ENCODE measurements around the gene LARP4B.

The LARP4B gene

GRCh38 chr10:860519-860918, 71.0 kb downstream of the LARP4B start:
- H3K27ac ChIP-seq (ENCODE audit: low read depth, low read length), result no peak overlapping the region
- peaks cover 60% of the 10 kb centered on the region for H3K36me3 ChIP-seq (ENCODE audit: insufficient read depth, low read length)
- 95% methylated on average over 4 of the region's 4 CpGs for WGBS
- H3K9ac ChIP-seq (ENCODE audit: low read depth, low read length), result no peak overlapping the region
- H3K27me3 ChIP-seq (ENCODE audit: insufficient read depth, low read length), result no peaks in the 10 kb centered on the region
- H3K9me3 ChIP-seq (ENCODE audit: insufficient read depth, low read depth, low read length), result no peaks in the 10 kb centered on the region
- H3K4me1 ChIP-seq (ENCODE audit: insufficient read depth, low read length), result peaks cover 14% of the 10 kb centered on the region; the same call in 1 of the 2 replicates
- no peak overlapping the region for H3K4me3 ChIP-seq (ENCODE audit: low read length)

DNA sequence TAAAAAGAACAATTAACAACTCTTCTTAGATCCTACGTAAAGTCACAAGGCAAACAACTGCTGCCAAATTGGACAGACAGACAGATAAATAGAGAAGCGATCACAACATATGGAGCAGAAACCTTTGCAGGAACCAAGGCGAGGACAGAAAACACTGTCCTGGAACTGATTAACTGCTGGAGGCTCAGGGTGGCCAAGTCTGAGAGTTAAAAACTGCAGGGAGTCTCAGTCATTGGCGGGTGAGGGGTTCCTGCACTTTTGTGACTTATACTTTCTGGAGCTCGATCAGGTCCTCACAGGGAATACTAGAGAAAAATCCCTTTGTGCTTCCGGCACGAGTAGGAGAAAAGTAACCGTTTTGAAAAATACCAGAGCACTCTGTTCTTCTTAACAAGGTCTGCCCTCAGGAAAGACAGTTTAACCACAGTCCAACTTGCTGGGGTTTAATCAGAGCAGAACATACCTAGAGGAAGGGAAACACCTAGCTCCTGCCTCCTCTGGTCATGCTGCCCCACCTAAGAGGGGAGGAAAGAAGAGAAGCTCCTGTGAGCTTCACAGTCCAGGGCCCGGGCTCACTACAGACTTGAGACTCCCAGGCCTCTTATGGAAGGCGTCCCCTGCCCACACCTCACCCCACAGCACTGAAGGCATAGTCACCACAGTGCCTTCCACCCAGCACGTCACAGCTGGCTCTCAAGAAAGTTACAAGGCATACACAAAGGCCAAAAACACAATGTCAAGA, 74.9 kb downstream of the LARP4B start:
- H3K27me3 ChIP-seq (ENCODE audit: insufficient read depth, low read length), result no peaks in the 10 kb centered on the region
- 86% methylated on average over 11 of the region's 11 CpGs for WGBS
- no peak overlapping the region for H3K9ac ChIP-seq (ENCODE audit: low read depth, low read length)
- H3K4me3 ChIP-seq (ENCODE audit: low read length), result no peak overlapping the region
- peaks cover 74% of the 10 kb centered on the region for H3K36me3 ChIP-seq (ENCODE audit: insufficient read depth, low read length)
- H3K27ac ChIP-seq (ENCODE audit: low read depth, low read length), result no peak overlapping the region
- H3K4me1 ChIP-seq (ENCODE audit: insufficient read depth, low read length), result peaks cover 9% of the 10 kb centered on the region; the same call in 1 of the 2 replicates
- peaks cover 2% of the 10 kb centered on the region; the same call in 1 of the 2 replicates for H3K9me3 ChIP-seq (ENCODE audit: insufficient read depth, low read depth, low read length)

DNA sequence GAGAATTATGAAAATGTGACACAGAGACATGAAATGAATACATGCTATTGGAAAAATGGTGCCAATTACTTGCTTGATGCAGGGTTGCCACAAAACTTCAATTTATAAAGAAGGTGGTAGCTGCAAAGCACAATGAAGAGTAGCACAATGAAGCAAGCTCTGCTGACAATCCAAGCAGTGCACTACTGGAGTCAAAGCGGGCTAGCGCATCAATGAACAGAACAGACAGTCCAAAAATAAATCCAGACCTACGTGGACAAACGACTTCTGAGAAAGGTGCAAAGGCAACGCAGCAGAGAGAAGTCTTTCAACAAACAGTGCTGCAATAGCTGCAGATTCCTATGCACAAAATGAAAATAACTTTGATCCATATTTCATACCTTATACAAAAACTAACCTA, 75.8 kb downstream of the LARP4B start:
- H3K9ac ChIP-seq (ENCODE audit: low read depth, low read length), result no peak overlapping the region
- no peak overlapping the region for H3K4me3 ChIP-seq (ENCODE audit: low read length)
- H3K9me3 ChIP-seq (ENCODE audit: insufficient read depth, low read depth, low read length), result peaks cover 5% of the 10 kb centered on the region; the same call in 1 of the 2 replicates
- 95% methylated on average over 5 of the region's 5 CpGs for WGBS
- H3K36me3 ChIP-seq (ENCODE audit: insufficient read depth, low read length), result peaks cover 71% of the 10 kb centered on the region
- peaks cover 9% of the 10 kb centered on the region; the same call in 1 of the 2 replicates for H3K4me1 ChIP-seq (ENCODE audit: insufficient read depth, low read length)
- H3K27me3 ChIP-seq (ENCODE audit: insufficient read depth, low read length), result no peaks in the 10 kb centered on the region
- H3K27ac ChIP-seq (ENCODE audit: low read depth, low read length), result no peak overlapping the region

DNA sequence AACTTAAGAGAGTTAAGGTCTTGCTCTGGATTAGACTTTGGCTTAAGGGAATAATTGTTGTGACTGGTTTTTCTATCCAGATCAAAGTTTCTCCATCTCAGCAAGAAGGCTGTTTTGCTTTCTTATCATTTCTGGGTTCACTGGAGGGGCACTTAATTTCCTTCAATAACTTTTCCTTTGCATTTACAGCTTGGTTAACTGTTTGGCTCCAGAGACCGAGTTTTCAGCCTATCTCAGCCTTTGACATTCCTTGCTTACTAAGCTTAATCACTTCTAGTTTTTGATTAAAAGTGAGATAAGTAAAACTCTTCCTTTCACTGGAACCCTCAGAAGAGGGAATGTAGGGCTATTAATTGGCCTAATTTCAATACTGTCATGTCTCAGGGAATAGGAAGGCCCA, 76.4 kb downstream of the LARP4B start:
- Histone ChIP-seq H3K9ac (ENCODE audit: low read depth, low read length) (no peak overlapping the region), H3K4me1 (ENCODE audit: insufficient read depth, low read length) (peaks cover 9% of the 10 kb centered on the region; the same call in 1 of the 2 replicates), H3K9me3 (ENCODE audit: insufficient read depth, low read depth, low read length) (peaks cover 11% of the 10 kb centered on the region; the same call in 1 of the 2 replicates), H3K27me3 (ENCODE audit: insufficient read depth, low read length) (no peaks in the 10 kb centered on the region), H3K36me3 (ENCODE audit: insufficient read depth, low read length) (peaks cover 68% of the 10 kb centered on the region), H3K27ac (ENCODE audit: low read depth, low read length) (no peak overlapping the region), H3K4me3 (ENCODE audit: low read length) (no peak overlapping the region)
- WGBS, result 77% methylated on average over 1 of the region's 1 CpG

- Histone ChIP-seq H3K4me3 (ENCODE audit: low read length) (no peak overlapping the region), H3K9ac (ENCODE audit: low read depth, low read length) (no peak overlapping the region), H3K4me1 (ENCODE audit: insufficient read depth, low read length) (peaks cover 9% of the 10 kb centered on the region; the same call in 1 of the 2 replicates), H3K9me3 (ENCODE audit: insufficient read depth, low read depth, low read length) (peaks cover 14% of the 10 kb centered on the region; the same call in 1 of the 2 replicates), H3K27me3 (ENCODE audit: insufficient read depth, low read length) (no peaks in the 10 kb centered on the region), H3K36me3 (ENCODE audit: insufficient read depth, low read length) (peaks cover 56% of the 10 kb centered on the region), H3K27ac (ENCODE audit: low read depth, low read length) (no peak overlapping the region)
These were observed 78.5 kb downstream of the LARP4B start for GRCh38 chr10:853017-853416.

- Histone ChIP-seq H3K9ac (ENCODE audit: low read depth, low read length) (no peak overlapping the region), H3K4me1 (ENCODE audit: insufficient read depth, low read length) (peaks cover 9% of the 10 kb centered on the region; the same call in 1 of the 2 replicates), H3K27me3 (ENCODE audit: insufficient read depth, low read length) (no peaks in the 10 kb centered on the region), H3K9me3 (ENCODE audit: insufficient read depth, low read depth, low read length) (peaks cover 14% of the 10 kb centered on the region; the same call in 1 of the 2 replicates), H3K27ac (ENCODE audit: low read depth, low read length) (no peak overlapping the region), H3K36me3 (ENCODE audit: insufficient read depth, low read length) (peaks cover 56% of the 10 kb centered on the region), H3K4me3 (ENCODE audit: low read length) (no peak overlapping the region)
- 94% methylated on average over 2 of the region's 3 CpGs for WGBS
These were observed 79.1 kb downstream of the LARP4B start for GRCh38 chr10:852386-852785.

- Histone ChIP-seq H3K27me3 (ENCODE audit: insufficient read depth, low read length) (no peaks in the 10 kb centered on the region), H3K4me3 (ENCODE audit: low read length) (no peak overlapping the region), H3K27ac (ENCODE audit: low read depth, low read length) (no peak overlapping the region), H3K36me3 (ENCODE audit: insufficient read depth, low read length) (peaks cover 56% of the 10 kb centered on the region), H3K9ac (ENCODE audit: low read depth, low read length) (no peak overlapping the region), H3K9me3 (ENCODE audit: insufficient read depth, low read depth, low read length) (peaks cover 14% of the 10 kb centered on the region; the same call in 1 of the 2 replicates), H3K4me1 (ENCODE audit: insufficient read depth, low read length) (peaks cover 9% of the 10 kb centered on the region; the same call in 1 of the 2 replicates)
- 95% methylated on average over 4 of the region's 5 CpGs for WGBS
These were observed 79.6 kb downstream of the LARP4B start for GRCh38 chr10:851901-852300.

DNA sequence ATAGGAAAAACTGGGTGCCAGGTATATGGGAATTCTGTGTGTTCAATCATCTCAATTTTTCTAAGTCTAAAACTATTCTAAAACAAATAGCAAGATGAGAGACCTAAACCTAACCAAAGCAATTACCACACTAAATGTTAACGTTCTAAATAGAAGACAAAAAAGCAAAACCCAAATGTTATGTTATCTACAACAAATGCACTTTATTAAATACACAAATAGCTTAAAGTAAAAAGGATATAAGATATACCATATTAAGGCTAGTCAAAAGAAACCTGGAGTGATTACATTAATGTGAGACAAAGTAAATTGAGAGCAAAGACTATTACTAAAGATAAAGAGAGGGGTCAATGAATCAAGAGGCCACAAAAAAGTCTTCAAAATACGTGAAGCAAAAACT, 81.4 kb downstream of the LARP4B start:
- H3K27me3 ChIP-seq (ENCODE audit: insufficient read depth, low read length), result no peaks in the 10 kb centered on the region
- H3K27ac ChIP-seq (ENCODE audit: low read depth, low read length), result no peak overlapping the region
- H3K4me1 ChIP-seq (ENCODE audit: insufficient read depth, low read length), result no peaks in the 10 kb centered on the region
- no peak overlapping the region for H3K9ac ChIP-seq (ENCODE audit: low read depth, low read length)
- H3K9me3 ChIP-seq (ENCODE audit: insufficient read depth, low read depth, low read length), result peaks cover 14% of the 10 kb centered on the region; the same call in 1 of the 2 replicates
- WGBS, result 95% methylated on average over 2 of the region's 2 CpGs
- peaks cover 50% of the 10 kb centered on the region for H3K36me3 ChIP-seq (ENCODE audit: insufficient read depth, low read length)
- H3K4me3 ChIP-seq (ENCODE audit: low read length), result no peak overlapping the region

DNA sequence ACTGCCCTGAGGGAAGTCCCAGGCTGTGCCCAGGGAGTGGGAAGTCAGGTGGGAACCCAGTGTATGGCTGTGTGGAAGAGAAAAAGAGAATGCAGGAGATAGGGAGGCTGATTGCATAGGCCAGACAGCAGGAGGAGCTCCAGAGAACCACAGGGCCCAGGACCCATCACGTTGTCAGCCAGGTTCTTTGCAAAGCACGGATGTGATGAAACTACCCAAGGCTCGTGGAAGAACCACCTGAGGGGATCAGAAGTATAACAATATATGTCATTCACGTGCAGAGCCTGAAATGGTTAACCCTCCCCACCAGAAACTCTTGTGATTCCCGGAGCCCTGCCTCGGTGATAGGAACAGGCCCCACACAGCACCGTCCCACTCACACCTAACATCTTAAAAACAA, 83.6 kb downstream of the LARP4B start:
- Histone ChIP-seq H3K9me3 (ENCODE audit: insufficient read depth, low read depth, low read length) (peaks cover 14% of the 10 kb centered on the region; the same call in 1 of the 2 replicates), H3K27me3 (ENCODE audit: insufficient read depth, low read length) (no peaks in the 10 kb centered on the region), H3K4me1 (ENCODE audit: insufficient read depth, low read length) (no peaks in the 10 kb centered on the region), H3K4me3 (ENCODE audit: low read length) (no peak overlapping the region), H3K9ac (ENCODE audit: low read depth, low read length) (no peak overlapping the region), H3K27ac (ENCODE audit: low read depth, low read length) (no peak overlapping the region), H3K36me3 (ENCODE audit: insufficient read depth, low read length) (peaks cover 48% of the 10 kb centered on the region)
- 87% methylated on average over 7 of the region's 7 CpGs for WGBS

GRCh38 chr10:846126-846685, 85.3 kb downstream of the LARP4B start:
- no peak overlapping the region for H3K4me3 ChIP-seq (ENCODE audit: low read length)
- no peak overlapping the region for H3K27ac ChIP-seq (ENCODE audit: low read depth, low read length)
- WGBS, result 96% methylated on average over 7 of the region's 7 CpGs
- peaks cover 50% of the 10 kb centered on the region for H3K36me3 ChIP-seq (ENCODE audit: insufficient read depth, low read length)
- H3K9ac ChIP-seq (ENCODE audit: low read depth, low read length), result no peak overlapping the region
- no peaks in the 10 kb centered on the region for H3K4me1 ChIP-seq (ENCODE audit: insufficient read depth, low read length)
- H3K27me3 ChIP-seq (ENCODE audit: insufficient read depth, low read length), result no peaks in the 10 kb centered on the region
- peaks cover 12% of the 10 kb centered on the region; the same call in 1 of the 2 replicates for H3K9me3 ChIP-seq (ENCODE audit: insufficient read depth, low read depth, low read length)

GRCh38 chr10:845526-845925, 86.0 kb downstream of the LARP4B start:
- WGBS, result 89% methylated on average over 3 of the region's 3 CpGs
- Histone ChIP-seq H3K4me3 (ENCODE audit: low read length) (no peak overlapping the region), H3K36me3 (ENCODE audit: insufficient read depth, low read length) (peaks cover 53% of the 10 kb centered on the region), H3K9ac (ENCODE audit: low read depth, low read length) (no peak overlapping the region), H3K9me3 (ENCODE audit: insufficient read depth, low read depth, low read length) (peaks cover 7% of the 10 kb centered on the region; the same call in 1 of the 2 replicates), H3K27me3 (ENCODE audit: insufficient read depth, low read length) (no peaks in the 10 kb centered on the region), H3K4me1 (ENCODE audit: insufficient read depth, low read length) (no peaks in the 10 kb centered on the region), H3K27ac (ENCODE audit: low read depth, low read length) (no peak overlapping the region)
